HG03571 (cell line): ENCODE results near the gene MYMK.

Experiments used
- ATAC-seq: cut with Tn5 transposase; IDR thresholded peaks from one replicate; pipeline ENCODE4 v1.9.1; 2021; ENCODE audit not compliant: unreplicated experiment

MYMK gene

GRCh38 chr9:133536080-133536479 lies 11.3 kb upstream of the MYMK start:
- no peak for ATAC-seq

GRCh38 chr9:133535306-133535877 lies 10.6 kb upstream of the MYMK start:
- no peak for ATAC-seq

- no peak for ATAC-seq
Observed at GRCh38 chr9:133534346-133535291, 9.9 kb upstream of the MYMK start, which contains the start of gene ADAMTSL2. ADAMTSL2 (plus strand) TSS chr9:133534704; CDS start chr9:133536713, 2,009 bp downstream.

GRCh38 chr9:133533857-133534256 lies 9.1 kb upstream of the MYMK start:
- ATAC-seq, result no peak

- ATAC-seq, result no peak
Observed at GRCh38 chr9:133532937-133533668, 8.3 kb upstream of the MYMK start.

GRCh38 chr9:133531293-133531692 lies 6.5 kb upstream of the MYMK start:
- no peak for ATAC-seq

GRCh38 chr9:133529874-133530273 lies 5.1 kb upstream of the MYMK start:
- no peak for ATAC-seq

GRCh38 chr9:133529457-133529856 lies 4.7 kb upstream of the MYMK start:
- ATAC-seq, result no peak

GRCh38 chr9:133528876-133529241 lies 4.1 kb upstream of the MYMK start:
- no peak for ATAC-seq

- no peak for ATAC-seq
Observed at GRCh38 chr9:133528001-133528875, 3.5 kb upstream of the MYMK start.

- ATAC-seq, result no peak
Observed at GRCh38 chr9:133527444-133527920, 2.7 kb upstream of the MYMK start.

GRCh38 chr9:133526721-133527321 lies 2.1 kb upstream of the MYMK start:
- no peak for ATAC-seq

GRCh38 chr9:133525677-133526076 lies 918 bp upstream of the MYMK start:
- ATAC-seq, result no peak

GRCh38 chr9:133524146-133524545 lies 613 bp downstream of the MYMK start:
- no peak for ATAC-seq

GRCh38 chr9:133523106-133523505 lies 1.7 kb downstream of the MYMK start:
- no peak for ATAC-seq

- ATAC-seq, result no peak
Observed at GRCh38 chr9:133522073-133522910, 2.5 kb downstream of the MYMK start.

GRCh38 chr9:133521122-133522072 lies 3.4 kb downstream of the MYMK start:
- ATAC-seq, result no peak
